GM12801 (cell line): Measurements from ENCODE around the gene FYN.

Experiments
- TF ChIP-seq, protein P1 (sequence below): IDR thresholded peaks from one replicate; pipeline ENCODE4 v1.5.1; 2011; ENCODE audit warnings: control low read depth; ENCODE audit not compliant: insufficient read length; ENCODE audit errors: extremely low read depth

FYN gene

DNA sequence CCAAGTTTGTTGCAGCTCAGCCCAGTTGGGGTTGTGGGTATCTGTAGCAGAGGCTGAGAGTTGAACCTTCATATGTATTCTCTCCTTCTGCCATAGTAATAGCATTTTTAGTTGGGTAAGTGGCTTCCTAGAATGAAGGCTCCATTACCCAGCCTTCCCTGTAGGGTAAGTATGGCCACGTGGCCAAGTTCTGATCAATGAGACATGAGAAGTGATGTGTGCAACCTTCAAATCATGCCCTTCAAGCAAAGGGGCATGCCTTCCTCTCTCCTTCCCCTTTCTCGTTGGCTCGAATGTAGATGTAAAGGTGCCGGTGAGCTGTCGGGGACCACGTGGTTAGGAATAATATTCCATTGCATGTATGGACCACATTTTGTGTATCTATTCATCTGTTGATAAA lies 254.8 kb downstream of the FYN start:
- TF ChIP-seq, protein P1, sequence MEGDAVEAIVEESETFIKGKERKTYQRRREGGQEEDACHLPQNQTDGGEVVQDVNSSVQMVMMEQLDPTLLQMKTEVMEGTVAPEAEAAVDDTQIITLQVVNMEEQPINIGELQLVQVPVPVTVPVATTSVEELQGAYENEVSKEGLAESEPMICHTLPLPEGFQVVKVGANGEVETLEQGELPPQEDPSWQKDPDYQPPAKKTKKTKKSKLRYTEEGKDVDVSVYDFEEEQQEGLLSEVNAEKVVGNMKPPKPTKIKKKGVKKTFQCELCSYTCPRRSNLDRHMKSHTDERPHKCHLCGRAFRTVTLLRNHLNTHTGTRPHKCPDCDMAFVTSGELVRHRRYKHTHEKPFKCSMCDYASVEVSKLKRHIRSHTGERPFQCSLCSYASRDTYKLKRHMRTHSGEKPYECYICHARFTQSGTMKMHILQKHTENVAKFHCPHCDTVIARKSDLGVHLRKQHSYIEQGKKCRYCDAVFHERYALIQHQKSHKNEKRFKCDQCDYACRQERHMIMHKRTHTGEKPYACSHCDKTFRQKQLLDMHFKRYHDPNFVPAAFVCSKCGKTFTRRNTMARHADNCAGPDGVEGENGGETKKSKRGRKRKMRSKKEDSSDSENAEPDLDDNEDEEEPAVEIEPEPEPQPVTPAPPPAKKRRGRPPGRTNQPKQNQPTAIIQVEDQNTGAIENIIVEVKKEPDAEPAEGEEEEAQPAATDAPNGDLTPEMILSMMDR, result no peak

GRCh38 chr6:111617149-111617548 lies 256.1 kb downstream of the FYN start:
- TF ChIP-seq, protein P1, result no peak

DNA sequence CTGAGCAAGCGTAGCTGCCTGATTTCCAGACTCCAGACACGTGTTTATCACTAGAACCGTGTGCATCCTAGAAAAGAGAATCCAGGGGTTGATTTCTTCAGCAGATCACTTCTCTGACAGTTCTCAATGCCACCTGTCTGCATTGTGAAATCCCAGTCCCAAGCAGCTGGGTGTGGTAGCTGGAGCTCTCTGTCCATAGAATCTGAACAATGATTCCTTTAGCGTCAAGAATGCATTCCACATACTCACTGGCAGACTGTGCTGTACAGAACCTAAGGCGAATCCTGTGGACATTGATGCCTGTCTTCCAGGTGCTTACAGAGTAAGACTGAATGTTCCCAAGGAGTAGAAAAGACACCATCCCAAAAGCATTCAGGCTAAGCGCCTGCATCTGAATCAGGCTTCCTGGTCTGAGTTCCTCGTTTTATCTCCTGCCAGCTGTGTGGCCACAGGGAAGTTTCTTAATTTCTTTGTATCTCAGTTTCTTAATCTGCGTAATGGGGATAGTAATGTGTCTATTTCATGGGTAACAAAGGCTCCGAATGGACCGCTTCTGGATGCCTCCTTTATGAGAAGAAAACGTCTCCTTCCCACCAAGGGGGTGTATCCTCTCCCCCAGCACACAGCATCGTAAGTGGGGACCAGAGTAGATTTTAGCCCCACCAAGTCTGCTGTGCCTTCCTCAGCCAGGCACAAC lies 257.2 kb downstream of the FYN start:
- TF ChIP-seq, protein P1, result no peak

DNA sequence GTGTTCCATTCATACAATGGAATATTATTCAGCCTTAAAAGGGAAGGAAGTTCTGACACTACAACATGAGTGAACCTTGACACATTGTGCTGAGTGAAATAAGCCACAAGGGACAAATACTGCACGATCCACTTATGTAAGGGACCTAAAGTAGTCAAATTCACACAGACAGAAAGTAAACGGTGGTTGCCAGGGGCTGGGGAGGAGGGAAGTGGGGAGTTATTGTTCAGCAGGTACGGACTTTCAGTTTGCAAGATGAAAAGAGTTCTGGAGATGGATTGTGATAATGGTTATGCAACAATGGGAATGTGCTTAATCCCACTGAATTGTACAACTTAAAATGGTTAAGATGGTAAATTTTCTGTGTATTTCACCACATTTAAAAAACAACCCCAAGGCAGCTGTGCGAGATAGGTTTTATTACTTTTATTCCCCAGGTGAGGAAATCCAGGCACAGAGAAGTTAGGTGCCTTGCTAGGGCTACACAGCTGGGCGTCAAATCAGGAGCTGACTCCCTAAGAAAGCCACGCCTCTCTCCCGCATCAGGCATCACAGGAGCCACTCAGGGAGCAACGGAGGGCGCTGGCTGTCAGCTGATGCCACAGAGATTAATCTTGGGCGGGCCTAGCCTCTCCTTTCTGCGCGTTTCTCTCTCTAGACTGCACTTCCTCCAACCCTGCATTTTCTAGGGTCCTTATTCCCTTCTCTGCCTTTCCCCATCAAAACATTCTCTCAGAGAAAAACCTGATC lies 258.2 kb downstream of the FYN start:
- TF ChIP-seq, protein P1, result no peak

DNA sequence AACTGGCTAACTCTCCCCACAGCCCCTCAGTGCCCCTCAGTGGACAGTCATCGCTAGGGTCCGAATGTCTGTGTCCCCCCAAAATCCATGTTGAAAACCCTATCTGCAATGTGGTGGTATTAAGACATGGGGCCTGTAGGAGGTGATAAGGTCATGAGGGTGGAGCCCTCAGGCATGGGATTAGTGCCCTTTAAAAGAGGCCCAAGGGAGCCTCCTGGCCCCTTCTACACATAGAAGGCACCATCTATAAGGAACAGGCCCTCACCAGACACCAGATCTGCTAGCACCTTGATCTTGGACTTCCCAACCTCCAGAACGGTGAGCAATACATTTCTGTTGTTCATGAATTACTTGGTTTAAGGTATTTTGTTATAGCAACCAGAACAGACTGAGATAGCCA lies 260.9 kb downstream of the FYN start:
- TF ChIP-seq, protein P1, result no peak

DNA sequence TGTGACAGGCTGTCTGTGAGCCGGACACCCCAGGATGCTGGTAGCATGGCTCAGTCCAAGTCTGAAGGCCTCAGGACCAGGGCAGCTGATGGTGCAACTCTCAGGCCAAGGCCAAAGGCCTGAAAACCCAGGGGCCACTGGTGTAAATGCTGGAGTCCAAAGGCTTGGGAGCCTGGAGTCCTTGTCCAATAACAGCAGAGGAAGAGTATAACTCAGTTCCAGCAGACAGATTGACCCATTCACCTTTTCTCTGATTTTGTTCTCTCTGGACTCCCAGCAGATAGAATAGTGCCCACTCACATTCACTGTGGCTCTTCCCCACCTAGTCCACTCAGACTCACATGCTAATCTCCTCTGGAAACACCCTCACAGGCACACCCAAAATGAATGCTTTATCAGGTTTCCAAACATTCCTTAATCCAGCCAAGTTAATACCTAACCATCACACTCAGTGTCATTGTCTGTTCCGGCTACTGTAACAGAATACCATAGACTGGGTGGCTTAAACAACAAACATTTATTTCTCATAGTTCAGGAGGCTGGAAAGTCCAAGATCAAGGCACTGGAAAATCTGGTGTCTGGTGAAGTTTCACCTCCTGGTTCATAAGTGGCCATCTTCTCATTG lies 262.6 kb downstream of the FYN start:
- TF ChIP-seq, protein P1, result no peak
